GM23338 (cell line): Measurements from ENCODE around the gene UBXN11. TPM values are rescaled to one million over a fixed set of nuclear protein-coding genes. Genes with fewer than 3 reads are reported as not detected.

Experiments
- ATAC-seq: fragments of 200-7000 bp; cut with Tn5 transposase; 3 replicates; pipeline ENCODE4 v1.9.1; 2020
- DNase-seq: peaks from one replicate; pipeline ENCODE4 v3.0.0-alpha.2; 2015; ENCODE audit warnings: low spot score
- H2AFZ ChIP-seq: fragments of 200-600 bp; sonication (generic); 2 replicates; pipeline ENCODE4 v1.8.0; 2016; ENCODE audit warnings: antibody characterized with exemption, mild to moderate bottlenecking, moderate library complexity
- H3F3A ChIP-seq: fragments of 200-600 bp; sonication (generic); replicated peaks from 2 replicates; pipeline ENCODE4 v1.8.0; 2017; ENCODE audit warnings: antibody characterized with exemption, mixed run types, low read depth
- H3K27ac ChIP-seq: fragments of 200-600 bp; sonication (generic); 2 replicates; pipeline ENCODE4 v1.6.1; 2016; ENCODE audit warnings: low read depth
- H3K27me3 ChIP-seq: fragments of 200-600 bp; sonication (generic); 2 replicates; pipeline ENCODE4 v1.8.0; 2016; ENCODE audit warnings: mild to moderate bottlenecking, mixed run types, moderate library complexity; ENCODE audit not compliant: insufficient read depth
- H3K36me3 ChIP-seq: fragments of 200-600 bp; sonication (generic); 2 replicates; pipeline ENCODE4 v1.8.0; 2016; ENCODE audit warnings: mild to moderate bottlenecking; ENCODE audit not compliant: insufficient read depth
- H3K4me1 ChIP-seq: fragments of 200-600 bp; sonication (generic); 2 replicates; pipeline ENCODE4 v1.8.0; 2016; ENCODE audit warnings: mild to moderate bottlenecking, moderate library complexity; ENCODE audit not compliant: insufficient read depth
- H3K4me2 ChIP-seq: fragments of 200-600 bp; sonication (generic); 2 replicates; pipeline ENCODE4 v1.7.1; 2017; ENCODE audit warnings: mixed run types
- H3K4me3 ChIP-seq: fragments of 200-600 bp; sonication (generic); 2 replicates; pipeline ENCODE4 v1.6.1; 2016; ENCODE audit warnings: mixed run types
- H3K79me2 ChIP-seq: fragments of 200-600 bp; sonication (generic); replicated peaks from 2 replicates; pipeline ENCODE4 v1.8.0; 2017; ENCODE audit warnings: mild to moderate bottlenecking; ENCODE audit not compliant: insufficient read depth
- H3K9me2 ChIP-seq: fragments of 200-600 bp; sonication (generic); 2 replicates; pipeline ENCODE4 v1.8.0; 2017; ENCODE audit not compliant: insufficient read depth
- H4K20me1 ChIP-seq: fragments of 200-600 bp; sonication (generic); replicated peaks from 2 replicates; pipeline ENCODE4 v1.8.0; 2017; ENCODE audit warnings: mild to moderate bottlenecking; ENCODE audit not compliant: insufficient read depth
- H3K27ac Mint-ChIP-seq: 2 replicates; pipeline ENCODE4 v1.8.0; 2020; ENCODE audit warnings: inconsistent platforms, mild to moderate bottlenecking, moderate library complexity, mixed read lengths
- H3K27me3 Mint-ChIP-seq: 3 replicates; pipeline ENCODE4 v1.8.0; 2022; ENCODE audit warnings: low read depth, mild to moderate bottlenecking, moderate library complexity, mixed read lengths, inconsistent platforms; ENCODE audit not compliant: insufficient read depth, poor library complexity
- H3K36me3 Mint-ChIP-seq: 3 replicates; pipeline ENCODE4 v1.8.0; 2021; ENCODE audit warnings: low read depth, mild to moderate bottlenecking, inconsistent platforms, moderate library complexity, mixed read lengths
- H3K4me1 Mint-ChIP-seq: 3 replicates; pipeline ENCODE4 v1.8.0; 2020; ENCODE audit warnings: mild to moderate bottlenecking, inconsistent platforms, mixed read lengths
- H3K4me3 Mint-ChIP-seq: 3 replicates; pipeline ENCODE4 v1.8.0; 2021; ENCODE audit warnings: moderate library complexity, mild to moderate bottlenecking, inconsistent platforms, mixed read lengths
- H3K9me3 Mint-ChIP-seq: 3 replicates; pipeline ENCODE4 v1.8.0; 2020; ENCODE audit warnings: moderate library complexity, mild to moderate bottlenecking, inconsistent platforms, mixed read lengths
- CREB1 ChIP-seq: fragments of 250-450 bp; sonication (Bioruptor Pico); IDR thresholded peaks from 2 replicates; pipeline ENCODE4 v1.5.0; 2020; ENCODE audit warnings: low read depth, mild to moderate bottlenecking, moderate library complexity
- EZH2 ChIP-seq: fragments of 200-600 bp; sonication (generic); IDR thresholded peaks from one replicate; pipeline ENCODE4 v1.8.0; 2017; ENCODE audit warnings: antibody characterized with exemption, mild to moderate bottlenecking, low read depth; ENCODE audit not compliant: unreplicated experiment
- EZH2phosphoT487 ChIP-seq: fragments of 200-600 bp; sonication (generic); IDR thresholded peaks from one replicate; pipeline ENCODE4 v1.8.1; 2018; ENCODE audit warnings: antibody characterized with exemption; ENCODE audit not compliant: unreplicated experiment
- JUNB ChIP-seq: IDR thresholded peaks from one replicate; pipeline ENCODE4 v1.6.1; 2016; ENCODE audit warnings: antibody characterized with exemption; ENCODE audit not compliant: unreplicated experiment
- NANOG ChIP-seq: IDR thresholded peaks from 2 replicates; pipeline ENCODE4 v1.6.1; 2016; ENCODE audit warnings: antibody characterized with exemption, borderline replicate concordance
- POLR2AphosphoS5 ChIP-seq: IDR thresholded peaks from 2 replicates; pipeline ENCODE4 v1.6.1; 2016; ENCODE audit warnings: antibody characterized with exemption, low read depth
- STAT1 ChIP-seq: IDR thresholded peaks from one replicate; pipeline ENCODE4 v1.6.1; 2016; ENCODE audit warnings: antibody characterized with exemption; ENCODE audit not compliant: unreplicated experiment
- ZNF114 ChIP-seq: fragments of 250-450 bp; sonication (Bioruptor Pico); IDR thresholded peaks from 2 replicates; pipeline ENCODE4 v1.5.0; 2020; ENCODE audit warnings: mild to moderate bottlenecking, moderate library complexity
- ZNF331 ChIP-seq: fragments of 250-450 bp; sonication (Bioruptor Pico); IDR thresholded peaks from 2 replicates; pipeline ENCODE4 v1.5.0; 2020; ENCODE audit warnings: low read depth, mild to moderate bottlenecking, moderate library complexity
- polyA plus RNA-seq: library from polyadenylated mRNA; unstranded; fragments of >200 nt; fragmentation: Nextera tagmentation; extraction: Ambion mirVana; gene quantifications from 2 replicates; pipeline ENCODE4 v1.2.1, GENCODE V29; 2016
- total RNA-seq: library from RNA; depleted of rRNA; stranded (reverse); fragments of >200 nt; shearing (Covaris generic); gene quantifications from 2 replicates; pipeline ENCODE4 v1.2.3, GENCODE V29; 2014
- TF ChIP-seq, protein P1 (sequence below): IDR thresholded peaks from 2 replicates; pipeline ENCODE4 v1.6.1; 2016; ENCODE audit warnings: antibody characterized with exemption
- TF ChIP-seq, protein P2 (sequence below): fragments of 250-450 bp; sonication (Bioruptor Pico); IDR thresholded peaks from 2 replicates; pipeline ENCODE4 v1.5.0; 2020; ENCODE audit warnings: mild to moderate bottlenecking, moderate library complexity
- TF ChIP-seq, protein P3 (sequence below), 2 experiments: fragments of 200-600 bp in 1 of 2; sonication (generic) in 1 of 2; conservative IDR thresholded peaks; 2 replicates each; pipeline versions ENCODE4 v1.5.1 to v1.6.1; 2016 to 2017; ENCODE audit warnings: antibody characterized with exemption in 2 of 2, low read depth in 2 of 2, mild to moderate bottlenecking in 2 of 2, moderate library complexity in 1 of 2
- TF ChIP-seq, protein P4 (sequence below): IDR thresholded peaks from one replicate; pipeline ENCODE4 v1.6.1; 2018; ENCODE audit warnings: antibody characterized with exemption; ENCODE audit not compliant: unreplicated experiment

The UBXN11 gene
- total and polyA plus RNA-seq, 2 experiments from 2014 or later: 8.0 to 8.3 TPM

DNA sequence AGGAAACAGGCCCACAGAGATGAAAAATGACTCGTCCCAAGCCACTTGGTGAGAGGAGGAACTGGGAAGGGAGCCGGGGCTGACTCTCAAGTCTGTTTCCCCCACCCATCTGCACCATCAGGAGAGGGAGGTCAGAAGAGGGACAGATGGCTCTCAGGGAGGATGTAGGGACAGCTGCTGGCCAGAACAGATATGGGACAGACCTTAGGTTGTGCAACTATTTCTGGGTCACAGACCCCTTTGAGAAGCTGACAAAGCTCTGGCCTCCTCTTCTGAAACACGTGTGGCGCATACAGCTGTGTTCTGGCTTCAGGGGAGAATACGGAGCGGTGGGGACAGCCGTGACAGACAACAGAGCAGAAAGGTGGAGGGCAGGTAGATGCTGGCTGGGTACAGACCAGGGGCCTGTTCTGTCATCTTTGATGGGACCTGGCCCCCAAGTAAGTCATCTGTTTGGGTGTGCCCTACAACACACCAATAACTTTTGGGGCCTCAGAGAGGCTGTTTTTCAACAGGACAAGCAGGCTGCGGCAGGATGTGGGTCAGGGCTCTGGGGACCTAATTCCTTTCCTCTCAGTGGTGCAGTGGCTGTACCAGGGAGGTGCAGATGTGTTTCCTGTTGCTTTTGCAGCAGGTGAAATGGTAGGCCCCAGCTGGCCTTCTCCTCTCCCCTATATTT is 19.3 kb downstream of the UBXN11 start:
- TF ChIP-seq NANOG: no peak
- no peak for TF ChIP-seq ZNF114 (CRISPR knock-in tag)
- no peak for TF ChIP-seq EZH2
- TF ChIP-seq CREB1 (CRISPR knock-in tag): no peak
- TF ChIP-seq ZNF331: no peak
- TF ChIP-seq, protein P1, sequence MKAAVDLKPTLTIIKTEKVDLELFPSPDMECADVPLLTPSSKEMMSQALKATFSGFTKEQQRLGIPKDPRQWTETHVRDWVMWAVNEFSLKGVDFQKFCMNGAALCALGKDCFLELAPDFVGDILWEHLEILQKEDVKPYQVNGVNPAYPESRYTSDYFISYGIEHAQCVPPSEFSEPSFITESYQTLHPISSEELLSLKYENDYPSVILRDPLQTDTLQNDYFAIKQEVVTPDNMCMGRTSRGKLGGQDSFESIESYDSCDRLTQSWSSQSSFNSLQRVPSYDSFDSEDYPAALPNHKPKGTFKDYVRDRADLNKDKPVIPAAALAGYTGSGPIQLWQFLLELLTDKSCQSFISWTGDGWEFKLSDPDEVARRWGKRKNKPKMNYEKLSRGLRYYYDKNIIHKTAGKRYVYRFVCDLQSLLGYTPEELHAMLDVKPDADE: no peak
- no peak for TF ChIP-seq EZH2phosphoT487
- TF ChIP-seq, protein P2, sequence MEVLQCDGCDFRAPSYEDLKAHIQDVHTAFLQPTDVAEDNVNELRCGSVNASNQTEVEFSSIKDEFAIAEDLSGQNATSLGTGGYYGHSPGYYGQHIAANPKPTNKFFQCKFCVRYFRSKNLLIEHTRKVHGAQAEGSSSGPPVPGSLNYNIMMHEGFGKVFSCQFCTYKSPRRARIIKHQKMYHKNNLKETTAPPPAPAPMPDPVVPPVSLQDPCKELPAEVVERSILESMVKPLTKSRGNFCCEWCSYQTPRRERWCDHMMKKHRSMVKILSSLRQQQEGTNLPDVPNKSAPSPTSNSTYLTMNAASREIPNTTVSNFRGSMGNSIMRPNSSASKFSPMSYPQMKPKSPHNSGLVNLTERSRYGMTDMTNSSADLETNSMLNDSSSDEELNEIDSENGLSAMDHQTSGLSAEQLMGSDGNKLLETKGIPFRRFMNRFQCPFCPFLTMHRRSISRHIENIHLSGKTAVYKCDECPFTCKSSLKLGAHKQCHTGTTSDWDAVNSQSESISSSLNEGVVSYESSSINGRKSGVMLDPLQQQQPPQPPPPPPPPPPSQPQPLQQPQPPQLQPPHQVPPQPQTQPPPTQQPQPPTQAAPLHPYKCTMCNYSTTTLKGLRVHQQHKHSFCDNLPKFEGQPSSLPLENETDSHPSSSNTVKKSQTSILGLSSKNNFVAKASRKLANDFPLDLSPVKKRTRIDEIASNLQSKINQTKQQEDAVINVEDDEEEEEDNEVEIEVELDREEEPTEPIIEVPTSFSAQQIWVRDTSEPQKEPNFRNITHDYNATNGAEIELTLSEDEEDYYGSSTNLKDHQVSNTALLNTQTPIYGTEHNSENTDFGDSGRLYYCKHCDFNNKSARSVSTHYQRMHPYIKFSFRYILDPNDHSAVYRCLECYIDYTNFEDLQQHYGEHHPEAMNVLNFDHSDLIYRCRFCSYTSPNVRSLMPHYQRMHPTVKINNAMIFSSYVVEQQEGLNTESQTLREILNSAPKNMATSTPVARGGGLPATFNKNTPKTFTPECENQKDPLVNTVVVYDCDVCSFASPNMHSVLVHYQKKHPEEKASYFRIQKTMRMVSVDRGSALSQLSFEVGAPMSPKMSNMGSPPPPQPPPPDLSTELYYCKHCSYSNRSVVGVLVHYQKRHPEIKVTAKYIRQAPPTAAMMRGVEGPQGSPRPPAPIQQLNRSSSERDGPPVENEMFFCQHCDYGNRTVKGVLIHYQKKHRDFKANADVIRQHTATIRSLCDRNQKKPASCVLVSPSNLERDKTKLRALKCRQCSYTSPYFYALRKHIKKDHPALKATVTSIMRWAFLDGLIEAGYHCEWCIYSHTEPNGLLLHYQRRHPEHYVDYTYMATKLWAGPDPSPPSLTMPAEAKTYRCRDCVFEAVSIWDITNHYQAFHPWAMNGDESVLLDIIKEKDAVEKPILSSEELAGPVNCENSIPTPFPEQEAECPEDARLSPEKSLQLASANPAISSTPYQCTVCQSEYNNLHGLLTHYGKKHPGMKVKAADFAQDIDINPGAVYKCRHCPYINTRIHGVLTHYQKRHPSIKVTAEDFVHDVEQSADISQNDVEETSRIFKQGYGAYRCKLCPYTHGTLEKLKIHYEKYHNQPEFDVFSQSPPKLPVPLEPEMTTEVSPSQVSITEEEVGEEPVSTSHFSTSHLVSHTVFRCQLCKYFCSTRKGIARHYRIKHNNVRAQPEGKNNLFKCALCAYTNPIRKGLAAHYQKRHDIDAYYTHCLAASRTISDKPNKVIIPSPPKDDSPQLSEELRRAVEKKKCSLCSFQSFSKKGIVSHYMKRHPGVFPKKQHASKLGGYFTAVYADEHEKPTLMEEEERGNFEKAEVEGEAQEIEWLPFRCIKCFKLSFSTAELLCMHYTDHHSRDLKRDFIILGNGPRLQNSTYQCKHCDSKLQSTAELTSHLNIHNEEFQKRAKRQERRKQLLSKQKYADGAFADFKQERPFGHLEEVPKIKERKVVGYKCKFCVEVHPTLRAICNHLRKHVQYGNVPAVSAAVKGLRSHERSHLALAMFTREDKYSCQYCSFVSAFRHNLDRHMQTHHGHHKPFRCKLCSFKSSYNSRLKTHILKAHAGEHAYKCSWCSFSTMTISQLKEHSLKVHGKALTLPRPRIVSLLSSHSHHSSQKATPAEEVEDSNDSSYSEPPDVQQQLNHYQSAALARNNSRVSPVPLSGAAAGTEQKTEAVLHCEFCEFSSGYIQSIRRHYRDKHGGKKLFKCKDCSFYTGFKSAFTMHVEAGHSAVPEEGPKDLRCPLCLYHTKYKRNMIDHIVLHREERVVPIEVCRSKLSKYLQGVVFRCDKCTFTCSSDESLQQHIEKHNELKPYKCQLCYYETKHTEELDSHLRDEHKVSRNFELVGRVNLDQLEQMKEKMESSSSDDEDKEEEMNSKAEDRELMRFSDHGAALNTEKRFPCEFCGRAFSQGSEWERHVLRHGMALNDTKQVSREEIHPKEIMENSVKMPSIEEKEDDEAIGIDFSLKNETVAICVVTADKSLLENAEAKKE (CRISPR knock-in tag): no peak
- no peak for TF ChIP-seq STAT1
- TF ChIP-seq, protein P3, sequence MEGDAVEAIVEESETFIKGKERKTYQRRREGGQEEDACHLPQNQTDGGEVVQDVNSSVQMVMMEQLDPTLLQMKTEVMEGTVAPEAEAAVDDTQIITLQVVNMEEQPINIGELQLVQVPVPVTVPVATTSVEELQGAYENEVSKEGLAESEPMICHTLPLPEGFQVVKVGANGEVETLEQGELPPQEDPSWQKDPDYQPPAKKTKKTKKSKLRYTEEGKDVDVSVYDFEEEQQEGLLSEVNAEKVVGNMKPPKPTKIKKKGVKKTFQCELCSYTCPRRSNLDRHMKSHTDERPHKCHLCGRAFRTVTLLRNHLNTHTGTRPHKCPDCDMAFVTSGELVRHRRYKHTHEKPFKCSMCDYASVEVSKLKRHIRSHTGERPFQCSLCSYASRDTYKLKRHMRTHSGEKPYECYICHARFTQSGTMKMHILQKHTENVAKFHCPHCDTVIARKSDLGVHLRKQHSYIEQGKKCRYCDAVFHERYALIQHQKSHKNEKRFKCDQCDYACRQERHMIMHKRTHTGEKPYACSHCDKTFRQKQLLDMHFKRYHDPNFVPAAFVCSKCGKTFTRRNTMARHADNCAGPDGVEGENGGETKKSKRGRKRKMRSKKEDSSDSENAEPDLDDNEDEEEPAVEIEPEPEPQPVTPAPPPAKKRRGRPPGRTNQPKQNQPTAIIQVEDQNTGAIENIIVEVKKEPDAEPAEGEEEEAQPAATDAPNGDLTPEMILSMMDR (conservative IDR thresholded peaks at IDR 0.05; ENCODE audit: low read depth in 2 of 2): no peak
- TF ChIP-seq, protein P4, sequence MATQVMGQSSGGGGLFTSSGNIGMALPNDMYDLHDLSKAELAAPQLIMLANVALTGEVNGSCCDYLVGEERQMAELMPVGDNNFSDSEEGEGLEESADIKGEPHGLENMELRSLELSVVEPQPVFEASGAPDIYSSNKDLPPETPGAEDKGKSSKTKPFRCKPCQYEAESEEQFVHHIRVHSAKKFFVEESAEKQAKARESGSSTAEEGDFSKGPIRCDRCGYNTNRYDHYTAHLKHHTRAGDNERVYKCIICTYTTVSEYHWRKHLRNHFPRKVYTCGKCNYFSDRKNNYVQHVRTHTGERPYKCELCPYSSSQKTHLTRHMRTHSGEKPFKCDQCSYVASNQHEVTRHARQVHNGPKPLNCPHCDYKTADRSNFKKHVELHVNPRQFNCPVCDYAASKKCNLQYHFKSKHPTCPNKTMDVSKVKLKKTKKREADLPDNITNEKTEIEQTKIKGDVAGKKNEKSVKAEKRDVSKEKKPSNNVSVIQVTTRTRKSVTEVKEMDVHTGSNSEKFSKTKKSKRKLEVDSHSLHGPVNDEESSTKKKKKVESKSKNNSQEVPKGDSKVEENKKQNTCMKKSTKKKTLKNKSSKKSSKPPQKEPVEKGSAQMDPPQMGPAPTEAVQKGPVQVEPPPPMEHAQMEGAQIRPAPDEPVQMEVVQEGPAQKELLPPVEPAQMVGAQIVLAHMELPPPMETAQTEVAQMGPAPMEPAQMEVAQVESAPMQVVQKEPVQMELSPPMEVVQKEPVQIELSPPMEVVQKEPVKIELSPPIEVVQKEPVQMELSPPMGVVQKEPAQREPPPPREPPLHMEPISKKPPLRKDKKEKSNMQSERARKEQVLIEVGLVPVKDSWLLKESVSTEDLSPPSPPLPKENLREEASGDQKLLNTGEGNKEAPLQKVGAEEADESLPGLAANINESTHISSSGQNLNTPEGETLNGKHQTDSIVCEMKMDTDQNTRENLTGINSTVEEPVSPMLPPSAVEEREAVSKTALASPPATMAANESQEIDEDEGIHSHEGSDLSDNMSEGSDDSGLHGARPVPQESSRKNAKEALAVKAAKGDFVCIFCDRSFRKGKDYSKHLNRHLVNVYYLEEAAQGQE: no peak
- TF ChIP-seq POLR2AphosphoS5: no peak
- no peak for TF ChIP-seq JUNB
- H3K4me2 ChIP-seq: no peak overlapping the region
- 0 out of 2 replicates have a peak, but pooled peaks cover 3% of the 10 kb centered on the region for H4K20me1 ChIP-seq
- no peaks in the 10 kb centered on the region for H3F3A ChIP-seq
- no peaks in the 10 kb centered on the region for H3K79me2 ChIP-seq
- no peak for ATAC-seq
- no peaks in the 10 kb centered on the region for H3K9me3 Mint-ChIP-seq
- H3K4me3 Mint-ChIP-seq: no peak overlapping the region
- no peak overlapping the region for H3K4me3 ChIP-seq
- no peaks in the 10 kb centered on the region for H3K27me3 ChIP-seq
- H3K36me3 Mint-ChIP-seq: no peaks in the 10 kb centered on the region; the same call in 2 of the 3 replicates
- H3K4me1 ChIP-seq: peaks cover 12% of the 10 kb centered on the region; the same call in 1 of the 2 replicates
- H3K27ac Mint-ChIP-seq: no peak overlapping the region
- H3K4me1 Mint-ChIP-seq: peaks cover 45% of the 10 kb centered on the region
- H2AFZ ChIP-seq: no peak overlapping the region
- DNase-seq: no peak
- peaks cover 14% of the 10 kb centered on the region for H3K27me3 Mint-ChIP-seq
- no peaks in the 10 kb centered on the region for H3K36me3 ChIP-seq
- H3K27ac ChIP-seq: no peak overlapping the region
- no peaks in the 10 kb centered on the region for H3K9me2 ChIP-seq
